Osteocyte (in vitro differentiated cells): Measurements from ENCODE around the gene SLC44A2. TPM values are rescaled to one million over a fixed set of nuclear protein-coding genes. Genes with fewer than 3 reads are reported as not detected.
"Not testable (repeated sequence)": the region's sequence is repeated elsewhere in the genome, so short reads cannot be mapped to it uniquely, and the experiment has no call there.

Source experiments
- DNase-seq: peaks from one replicate; pipeline ENCODE4 v3.0.0; 2021; ENCODE audit warnings: mixed read lengths; ENCODE audit not compliant: unreplicated experiment; ENCODE audit errors: extremely low spot score
- H3K27ac Mint-ChIP-seq: one replicate; pipeline ENCODE4 v1.8.0; 2021; ENCODE audit warnings: mild to moderate bottlenecking, mixed read lengths; ENCODE audit not compliant: unreplicated experiment
- H3K27me3 Mint-ChIP-seq: one replicate; pipeline ENCODE4 v1.8.0; 2021; ENCODE audit warnings: mixed read lengths; ENCODE audit not compliant: unreplicated experiment
- H3K36me3 Mint-ChIP-seq: one replicate; pipeline ENCODE4 v1.8.0; 2021; ENCODE audit warnings: mixed read lengths; ENCODE audit not compliant: unreplicated experiment
- H3K4me1 Mint-ChIP-seq: one replicate; pipeline ENCODE4 v1.8.0; 2021; ENCODE audit warnings: mixed read lengths; ENCODE audit not compliant: unreplicated experiment
- H3K4me3 Mint-ChIP-seq: one replicate; pipeline ENCODE4 v1.8.0; 2021; ENCODE audit warnings: mild to moderate bottlenecking, moderate library complexity, mixed read lengths; ENCODE audit not compliant: unreplicated experiment
- H3K9me3 Mint-ChIP-seq: one replicate; pipeline ENCODE4 v1.8.0; 2021; ENCODE audit warnings: mixed read lengths; ENCODE audit not compliant: unreplicated experiment
- total RNA-seq: library from RNA; stranded (reverse); gene quantifications from 2 replicates; pipeline ENCODE4 v1.2.1, GENCODE V29; 2021
- TF ChIP-seq, protein P1 (sequence below): fragments of 200-600 bp; sonication (generic); IDR thresholded peaks from 2 replicates; pipeline ENCODE4 v1.5.0; 2021; ENCODE audit warnings: antibody characterized with exemption, mild to moderate bottlenecking, moderate library complexity

Gene SLC44A2
- total RNA-seq, 1 donor from 2014 or later = 225 TPM

DNA sequence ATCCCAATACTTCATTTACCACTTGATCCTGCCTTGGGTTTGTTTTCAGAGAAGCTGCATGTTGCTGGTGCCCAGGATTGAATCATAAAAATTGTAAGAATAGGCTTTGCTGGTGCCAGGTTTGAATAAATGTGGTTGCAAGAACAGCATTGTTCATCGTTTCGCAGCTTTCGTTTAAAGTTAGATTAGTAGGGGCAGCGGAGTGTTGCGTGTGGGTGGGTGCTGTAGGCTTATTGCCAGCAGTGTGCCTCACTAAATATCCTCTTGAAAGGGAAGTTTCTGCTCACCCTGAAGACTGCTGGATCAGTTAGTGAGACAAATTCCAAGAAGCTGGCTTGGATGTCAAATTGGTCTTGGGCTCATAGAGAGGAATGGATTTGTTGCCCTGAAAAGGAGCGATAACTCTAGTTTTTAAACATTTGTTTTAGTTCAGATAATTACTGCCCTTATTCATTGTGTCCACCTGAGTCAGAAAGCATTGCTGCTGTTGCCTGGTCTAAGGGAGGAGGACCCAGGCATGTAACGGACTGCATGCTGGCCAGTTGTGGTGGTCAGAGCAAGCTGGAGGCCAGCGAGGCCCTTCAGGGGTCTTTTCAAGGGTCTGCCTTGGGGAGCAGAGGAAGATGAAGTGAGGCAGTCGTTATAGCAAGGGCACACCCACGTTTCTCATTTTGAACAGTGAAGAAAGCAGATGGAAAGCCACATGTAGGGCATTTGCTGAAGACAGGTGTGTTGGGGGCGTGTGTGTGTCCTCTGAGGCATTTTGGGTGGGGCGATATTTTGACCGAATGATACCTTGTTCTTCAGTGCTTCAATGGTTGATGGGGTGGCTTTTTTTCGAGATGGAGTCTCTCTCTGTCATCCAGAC is 37.3 kb downstream of the SLC44A2 start:
- Mint-ChIP-seq H3K27me3 (no peaks in the 10 kb centered on the region), H3K36me3 (peaks cover 2% of the 10 kb centered on the region), H3K4me3 (no peak overlapping the region), H3K4me1 (peaks cover 27% of the 10 kb centered on the region), H3K9me3 (no peaks in the 10 kb centered on the region), H3K27ac (peak overlapping the region; percentile 63)
- TF ChIP-seq, protein P1, sequence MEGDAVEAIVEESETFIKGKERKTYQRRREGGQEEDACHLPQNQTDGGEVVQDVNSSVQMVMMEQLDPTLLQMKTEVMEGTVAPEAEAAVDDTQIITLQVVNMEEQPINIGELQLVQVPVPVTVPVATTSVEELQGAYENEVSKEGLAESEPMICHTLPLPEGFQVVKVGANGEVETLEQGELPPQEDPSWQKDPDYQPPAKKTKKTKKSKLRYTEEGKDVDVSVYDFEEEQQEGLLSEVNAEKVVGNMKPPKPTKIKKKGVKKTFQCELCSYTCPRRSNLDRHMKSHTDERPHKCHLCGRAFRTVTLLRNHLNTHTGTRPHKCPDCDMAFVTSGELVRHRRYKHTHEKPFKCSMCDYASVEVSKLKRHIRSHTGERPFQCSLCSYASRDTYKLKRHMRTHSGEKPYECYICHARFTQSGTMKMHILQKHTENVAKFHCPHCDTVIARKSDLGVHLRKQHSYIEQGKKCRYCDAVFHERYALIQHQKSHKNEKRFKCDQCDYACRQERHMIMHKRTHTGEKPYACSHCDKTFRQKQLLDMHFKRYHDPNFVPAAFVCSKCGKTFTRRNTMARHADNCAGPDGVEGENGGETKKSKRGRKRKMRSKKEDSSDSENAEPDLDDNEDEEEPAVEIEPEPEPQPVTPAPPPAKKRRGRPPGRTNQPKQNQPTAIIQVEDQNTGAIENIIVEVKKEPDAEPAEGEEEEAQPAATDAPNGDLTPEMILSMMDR = no peak
- DNase-seq = no peak

DNA sequence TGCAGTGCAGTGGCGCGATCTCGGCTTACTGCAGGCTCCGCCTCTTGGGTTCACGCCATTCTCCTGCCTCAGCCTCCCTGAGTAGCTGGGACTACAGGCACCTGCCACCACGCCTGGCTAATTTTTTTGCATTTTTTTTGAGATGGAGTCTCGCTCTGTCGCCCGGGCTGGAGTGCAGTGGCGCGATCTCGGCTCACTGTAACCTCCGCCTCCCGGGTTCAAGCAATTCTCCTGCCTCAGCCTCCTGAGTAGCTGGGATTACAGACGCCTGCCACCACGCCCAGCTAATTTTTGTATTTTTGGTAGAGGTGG is 37.9 kb downstream of the SLC44A2 start:
- H3K9me3 Mint-ChIP-seq, H3K27ac Mint-ChIP-seq, H3K27me3 Mint-ChIP-seq, H3K36me3 Mint-ChIP-seq, H3K4me3 Mint-ChIP-seq, DNase-seq: not testable (repeated sequence)
- peaks cover 28% of the 10 kb centered on the region for H3K4me1 Mint-ChIP-seq

DNA sequence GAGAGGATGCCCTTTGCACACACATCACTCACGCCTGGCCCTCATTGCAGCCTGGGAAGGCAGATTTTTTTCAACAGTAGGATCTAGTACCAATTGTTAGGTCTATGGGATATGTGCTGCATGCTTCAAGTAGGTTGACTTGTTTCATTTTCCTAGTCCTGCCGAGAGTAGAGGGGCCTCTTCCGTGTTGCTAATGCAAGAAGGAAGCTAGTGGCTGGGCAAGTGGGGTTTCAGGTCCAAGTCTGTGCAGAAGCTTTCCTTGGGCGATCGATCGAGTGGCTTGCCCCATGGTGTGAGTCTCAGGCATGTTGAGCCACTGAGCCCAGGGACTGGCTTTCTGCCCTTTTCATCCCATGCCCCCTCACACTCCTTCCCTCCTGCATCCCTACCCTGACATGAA is 42.5 kb downstream of the SLC44A2 start:
- peaks cover 13% of the 10 kb centered on the region for H3K36me3 Mint-ChIP-seq
- TF ChIP-seq, protein P1 = no peak
- H3K4me1 Mint-ChIP-seq = peaks cover 26% of the 10 kb centered on the region
- H3K27me3 Mint-ChIP-seq = no peaks in the 10 kb centered on the region
- no peak overlapping the region for H3K4me3 Mint-ChIP-seq
- no peak for DNase-seq
- H3K9me3 Mint-ChIP-seq = no peaks in the 10 kb centered on the region
- H3K27ac Mint-ChIP-seq = no peak overlapping the region

DNA sequence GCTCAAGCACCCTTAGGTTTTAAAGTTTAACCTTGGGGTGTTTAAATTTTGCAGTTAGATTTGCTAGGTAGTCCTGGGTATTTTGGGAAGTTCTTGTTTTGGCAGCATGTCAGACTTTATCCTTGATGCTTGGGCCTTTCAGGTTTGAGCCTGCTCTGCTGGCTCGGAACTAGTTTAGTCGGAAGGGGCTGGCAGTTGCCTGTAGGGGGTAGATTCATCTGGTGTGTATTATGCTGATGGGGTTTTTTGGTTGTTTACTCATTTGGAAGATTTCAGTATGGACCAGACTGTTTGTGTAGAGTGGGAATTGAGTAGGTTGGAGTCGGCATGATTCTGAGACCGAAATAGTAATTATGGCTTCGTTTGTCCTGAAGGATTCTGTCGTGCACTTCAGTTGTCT is 43.9 kb downstream of the SLC44A2 start:
- Mint-ChIP-seq H3K4me1 (peaks cover 25% of the 10 kb centered on the region), H3K36me3 (peaks cover 16% of the 10 kb centered on the region), H3K4me3 (no peak overlapping the region), H3K9me3 (no peaks in the 10 kb centered on the region), H3K27ac (no peak overlapping the region), H3K27me3 (no peaks in the 10 kb centered on the region)
- TF ChIP-seq, protein P1 = no peak
- no peak for DNase-seq

DNA sequence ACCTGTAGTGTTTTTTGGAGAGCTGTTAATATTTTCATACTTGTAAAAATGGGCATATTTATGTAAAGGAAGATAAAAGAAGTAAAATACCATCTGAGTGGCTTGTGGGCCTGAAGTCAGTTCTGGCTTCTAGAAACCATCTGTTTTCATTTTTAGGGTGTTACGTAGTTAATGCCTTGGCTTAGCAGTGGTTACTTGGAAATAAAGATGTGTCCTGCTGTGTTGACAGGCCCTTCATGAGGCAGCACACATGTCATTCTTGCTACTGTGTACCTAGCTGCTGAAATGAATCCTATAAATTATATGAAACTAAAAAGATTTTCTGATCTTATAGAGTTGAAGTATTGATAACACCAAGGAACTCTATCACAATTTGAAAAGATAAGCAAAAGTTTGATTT is 44.8 kb downstream of the SLC44A2 start:
- Mint-ChIP-seq H3K9me3 (no peaks in the 10 kb centered on the region), H3K4me3 (no peak overlapping the region), H3K27me3 (no peaks in the 10 kb centered on the region), H3K36me3 (peaks cover 20% of the 10 kb centered on the region), H3K27ac (no peak overlapping the region), H3K4me1 (peaks cover 25% of the 10 kb centered on the region)
- TF ChIP-seq, protein P1 = no peak
- DNase-seq = no peak
